GM12872 (cell line): ENCODE data around the gene ZDHHC20.

Experiments
- TF ChIP-seq, protein P1 (sequence below): IDR thresholded peaks from 3 replicates; pipeline ENCODE4 v1.5.1; 2011; ENCODE audit warnings: low read depth, mild to moderate bottlenecking, low read length, moderate library complexity; ENCODE audit not compliant: insufficient read depth

ZDHHC20 gene

DNA sequence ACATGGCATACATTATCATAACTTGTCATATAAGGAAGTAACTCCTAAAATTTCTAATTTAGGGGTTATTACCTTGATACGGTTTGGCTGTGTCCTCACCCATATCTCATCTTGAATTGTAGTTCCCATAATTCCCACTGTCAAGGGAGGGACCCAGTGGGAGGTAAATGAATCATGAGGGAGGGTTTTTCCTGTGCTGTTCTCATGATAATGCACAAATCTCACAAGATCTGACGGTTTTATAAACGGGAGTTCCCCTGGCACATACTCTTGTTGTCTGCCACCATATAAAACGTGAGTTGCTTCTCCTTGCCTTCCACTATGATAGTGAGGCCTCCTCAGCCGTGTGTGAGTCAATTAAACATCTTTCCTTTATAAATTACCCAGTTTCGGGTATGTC lies 76.0 kb downstream of the ZDHHC20 start:
- TF ChIP-seq, protein P1, sequence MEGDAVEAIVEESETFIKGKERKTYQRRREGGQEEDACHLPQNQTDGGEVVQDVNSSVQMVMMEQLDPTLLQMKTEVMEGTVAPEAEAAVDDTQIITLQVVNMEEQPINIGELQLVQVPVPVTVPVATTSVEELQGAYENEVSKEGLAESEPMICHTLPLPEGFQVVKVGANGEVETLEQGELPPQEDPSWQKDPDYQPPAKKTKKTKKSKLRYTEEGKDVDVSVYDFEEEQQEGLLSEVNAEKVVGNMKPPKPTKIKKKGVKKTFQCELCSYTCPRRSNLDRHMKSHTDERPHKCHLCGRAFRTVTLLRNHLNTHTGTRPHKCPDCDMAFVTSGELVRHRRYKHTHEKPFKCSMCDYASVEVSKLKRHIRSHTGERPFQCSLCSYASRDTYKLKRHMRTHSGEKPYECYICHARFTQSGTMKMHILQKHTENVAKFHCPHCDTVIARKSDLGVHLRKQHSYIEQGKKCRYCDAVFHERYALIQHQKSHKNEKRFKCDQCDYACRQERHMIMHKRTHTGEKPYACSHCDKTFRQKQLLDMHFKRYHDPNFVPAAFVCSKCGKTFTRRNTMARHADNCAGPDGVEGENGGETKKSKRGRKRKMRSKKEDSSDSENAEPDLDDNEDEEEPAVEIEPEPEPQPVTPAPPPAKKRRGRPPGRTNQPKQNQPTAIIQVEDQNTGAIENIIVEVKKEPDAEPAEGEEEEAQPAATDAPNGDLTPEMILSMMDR = no peak

DNA sequence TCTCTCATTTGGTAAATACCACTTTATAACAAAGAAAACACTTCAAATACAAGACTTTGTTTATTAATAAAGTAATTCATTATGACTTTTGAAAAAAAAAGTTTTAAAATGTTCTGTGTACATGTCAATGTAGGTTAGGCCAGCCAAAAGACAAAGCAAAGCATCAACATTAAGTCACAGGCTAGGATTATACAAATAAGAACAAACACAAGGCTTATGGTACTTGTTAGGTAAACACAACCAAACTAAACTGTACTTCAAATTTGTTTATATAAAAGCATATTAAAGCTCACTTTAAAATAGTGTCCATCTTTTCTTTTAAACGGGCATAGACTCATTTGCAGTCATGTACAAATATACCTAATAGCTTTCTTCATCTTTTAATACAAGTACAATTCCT lies 86.6 kb downstream of the ZDHHC20 start:
- TF ChIP-seq, protein P1 = no peak

DNA sequence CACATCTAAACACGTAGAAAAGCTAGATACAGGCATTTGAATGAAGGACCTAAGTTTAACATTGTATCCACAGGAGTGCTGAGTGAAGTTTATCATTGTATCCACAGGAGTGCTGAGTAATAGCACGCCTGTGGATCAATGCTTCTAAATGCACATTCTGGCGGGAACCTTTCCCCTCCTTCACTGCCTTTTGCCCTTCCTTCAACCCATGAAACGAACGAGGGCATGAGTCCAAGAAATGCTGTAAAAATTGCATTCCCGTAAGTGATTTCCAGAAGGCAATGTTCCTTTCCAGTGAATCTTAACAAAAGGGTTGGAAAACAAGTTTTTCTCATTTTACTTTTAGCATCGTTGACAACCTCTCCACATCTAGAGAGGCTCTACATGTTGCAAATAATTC lies 88.1 kb downstream of the ZDHHC20 start:
- TF ChIP-seq, protein P1 = no peak

DNA sequence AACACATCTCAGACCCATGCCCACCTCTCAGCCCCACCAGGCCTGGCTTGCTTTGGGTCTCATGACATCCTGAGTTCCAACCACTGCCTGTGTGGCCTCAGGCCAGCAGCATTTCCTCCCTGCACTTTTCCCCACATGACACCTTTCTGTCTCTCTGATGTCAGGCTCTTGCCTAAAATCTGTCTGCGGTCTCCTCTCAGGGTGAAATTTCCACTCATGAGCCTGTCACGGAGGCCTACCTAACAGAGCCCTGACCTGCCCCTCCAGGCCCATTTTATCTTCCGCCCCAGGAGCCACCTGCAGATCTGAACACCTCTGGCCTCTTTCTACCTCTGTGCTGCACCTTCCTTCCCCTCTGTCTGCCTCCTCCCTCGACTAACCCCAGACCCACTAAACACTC lies 93.5 kb downstream of the ZDHHC20 start:
- TF ChIP-seq, protein P1 = no peak

DNA sequence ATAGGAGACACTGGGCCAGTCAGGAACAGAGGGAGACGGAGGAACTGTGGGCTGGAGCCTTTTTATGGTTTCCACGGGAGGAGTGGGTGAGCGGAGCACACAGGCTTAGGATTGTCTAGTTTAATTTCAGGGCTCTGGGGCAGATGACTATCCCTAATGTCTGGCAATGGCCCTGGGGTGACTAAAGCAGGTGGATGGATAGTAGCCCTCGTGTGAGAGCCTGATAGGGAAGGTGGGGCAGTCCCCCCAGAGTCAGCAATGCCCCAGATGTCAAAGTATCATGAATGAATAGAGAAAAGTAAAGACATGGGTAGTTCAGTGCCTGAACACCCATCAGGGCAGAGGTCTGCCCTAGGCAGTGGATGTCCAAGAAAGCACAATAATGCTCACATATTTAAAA lies 94.2 kb downstream of the ZDHHC20 start:
- TF ChIP-seq, protein P1 = no peak

DNA sequence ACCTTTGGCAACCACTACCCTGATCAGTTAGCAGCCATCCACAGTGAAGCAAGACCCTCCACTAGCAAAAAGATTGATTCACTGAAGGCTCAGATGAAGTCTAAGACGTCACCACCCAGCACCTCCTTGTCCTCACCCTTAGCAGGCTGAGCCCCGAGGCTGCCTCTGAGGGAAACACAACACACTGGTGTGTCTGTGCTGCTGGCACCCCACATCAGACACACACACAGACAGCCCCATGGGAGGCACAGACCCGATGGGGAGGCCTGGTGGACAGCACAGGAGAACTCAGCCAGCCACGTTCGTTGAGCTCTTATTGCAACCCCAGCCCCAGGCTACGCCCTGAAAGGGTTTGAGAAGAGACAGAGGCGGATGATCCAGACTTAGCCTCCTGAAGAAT lies 94.7 kb downstream of the ZDHHC20 start:
- TF ChIP-seq, protein P1 = no peak

DNA sequence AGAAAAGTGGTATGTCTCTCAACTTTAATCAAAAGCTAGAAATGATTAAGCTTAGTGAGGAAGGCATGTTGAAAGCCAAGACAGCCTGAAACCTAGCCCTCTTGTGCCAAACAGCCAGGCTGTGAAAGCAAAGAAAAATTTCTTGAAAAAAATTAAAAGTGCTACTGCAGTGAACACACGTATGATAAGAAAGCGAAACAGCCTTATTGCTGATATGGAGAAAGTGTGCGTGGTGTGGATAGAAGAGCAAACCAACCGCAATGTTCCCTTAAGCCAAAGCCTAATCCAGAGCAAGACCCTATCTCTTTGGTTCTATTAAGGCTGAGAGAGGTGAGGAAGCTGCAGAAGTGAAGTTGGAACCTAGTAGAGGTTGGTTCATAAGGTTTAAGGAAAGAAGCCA lies 96.4 kb downstream of the ZDHHC20 start:
- TF ChIP-seq, protein P1 = no peak

DNA sequence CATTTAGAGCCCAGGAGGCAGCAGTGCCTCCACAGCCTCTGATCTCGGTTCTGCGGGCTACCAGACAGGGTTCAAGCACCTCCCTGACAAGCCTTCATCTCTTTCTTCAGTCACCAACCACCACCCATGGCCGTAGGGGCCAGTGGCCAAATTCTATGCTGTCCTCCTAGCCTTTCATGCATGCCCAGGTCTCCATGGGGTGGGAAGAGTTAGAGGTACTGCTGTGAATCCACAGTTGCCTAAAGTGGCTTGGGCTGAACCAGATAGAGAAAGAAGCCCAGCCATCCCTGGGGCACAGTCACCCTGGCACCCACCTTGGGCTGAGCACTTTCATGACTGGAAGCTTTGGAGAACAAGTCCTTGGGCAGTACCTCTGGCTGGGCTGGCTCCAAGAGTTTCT lies 97.4 kb downstream of the ZDHHC20 start:
- TF ChIP-seq, protein P1 = no peak
